Colonic mucosa (tissue), 4 donors: ENCODE measurements around the gene CREBRF. TPM values are rescaled to one million over a fixed set of nuclear protein-coding genes. Genes with fewer than 3 reads are reported as not detected.
"Not testable (repeated sequence)": the region's sequence is repeated elsewhere in the genome, so short reads cannot be mapped to it uniquely, and the experiment has no call there.

ENCODE experiments used
- DNase-seq: peaks from one replicate; pipeline ENCODE4 v3.0.0-alpha.2; 2020
- H3K27ac ChIP-seq: fragments of 200-600 bp; one replicate; pipeline ENCODE4 v1.8.0; 2021
- H3K27me3 ChIP-seq: fragments of 200-600 bp; one replicate; pipeline ENCODE4 v1.8.0; 2021
- H3K36me3 ChIP-seq: fragments of 200-600 bp; one replicate; pipeline ENCODE4 v1.8.0; 2021
- H3K4me1 ChIP-seq: fragments of 200-600 bp; one replicate; pipeline ENCODE4 v1.8.0; 2021; ENCODE audit warnings: mild to moderate bottlenecking
- H3K4me3 ChIP-seq: fragments of 200-600 bp; one replicate; pipeline ENCODE4 v1.8.0; 2021
- H3K9ac ChIP-seq, 2 donors: one replicate each; pipeline ENCODE4 v1.7.0; 2013; ENCODE audit warnings: control low read depth in 2 of 2, low read depth in 2 of 2, low read length in 2 of 2
- H3K9me3 ChIP-seq: fragments of 200-600 bp; one replicate; pipeline ENCODE4 v1.8.0; 2021
- CTCF ChIP-seq: fragments of 200-600 bp; IDR thresholded peaks from one replicate; pipeline ENCODE4 v1.8.0; 2022; ENCODE audit warnings: antibody characterized with exemption, mild to moderate bottlenecking
- intact Hi-C: fragments of 100-400 bp; cut with DNase I; formaldehyde crosslinking; loops from one replicate; pipeline ENCODE4 v1.14.1; 2022
- total RNA-seq, 2 donors: library from RNA; stranded (reverse); fragmentation: NEBNext Ultra II Directional in 1 of 2; extraction: Animal tissue kit (Norgen Biotek cat#: 25700) in 1 of 2; gene quantifications; one replicate each; pipeline ENCODE4 v1.2.1, GENCODE V29; 2021
- donor health status: healthy.
- donor health status: DM: no; HTN: no; CAD: no.
- donor health status: DM: no; HTN: no; CAD: no.

The CREBRF gene
- total RNA-seq, 2 donors from 2014 or later: 7.2 to 19.1 TPM

- no peaks in the 10 kb centered on the region for H3K36me3 ChIP-seq
- no peak overlapping the region for H3K9ac ChIP-seq
- no peaks in the 10 kb centered on the region for H3K27me3 ChIP-seq
- no peak overlapping the region for H3K27ac ChIP-seq
- no peak for DNase-seq
- H3K4me1 ChIP-seq: no peaks in the 10 kb centered on the region
- no peaks in the 10 kb centered on the region for H3K9me3 ChIP-seq
- TF ChIP-seq CTCF: no peak
- intact Hi-C loops: no loop called here
- H3K4me3 ChIP-seq: no peak overlapping the region
These were observed 19.1 kb downstream of the CREBRF start for GRCh38 chr5:173075137-173075843.

- Histone ChIP-seq H3K4me3 (no peak overlapping the region), H3K36me3 (no peaks in the 10 kb centered on the region), H3K27ac (no peak overlapping the region), H3K4me1 (no peaks in the 10 kb centered on the region), H3K9ac (no peak overlapping the region), H3K27me3 (no peaks in the 10 kb centered on the region), H3K9me3 (no peaks in the 10 kb centered on the region)
- no peak for DNase-seq
- no peak for TF ChIP-seq CTCF
- intact Hi-C loops: no loop called here
These were observed 19.8 kb downstream of the CREBRF start for GRCh38 chr5:173075970-173076369.

GRCh38 chr5:173076471-173076870 lies 20.3 kb downstream of the CREBRF start:
- intact Hi-C loops, H3K27ac ChIP-seq, DNase-seq, H3K4me3 ChIP-seq, H3K9ac ChIP-seq, H3K9me3 ChIP-seq, H3K4me1 ChIP-seq, H3K27me3 ChIP-seq, H3K36me3 ChIP-seq: not testable (repeated sequence)

- no peaks in the 10 kb centered on the region for H3K27me3 ChIP-seq
- H3K4me1 ChIP-seq: no peaks in the 10 kb centered on the region
- no peak for DNase-seq
- no peaks in the 10 kb centered on the region for H3K9me3 ChIP-seq
- no peak overlapping the region for H3K27ac ChIP-seq
- no peak overlapping the region for H3K4me3 ChIP-seq
- no peak for TF ChIP-seq CTCF
- H3K9ac ChIP-seq: no peak overlapping the region
- intact Hi-C loops: no loop called here
- H3K36me3 ChIP-seq: no peaks in the 10 kb centered on the region
These were observed 22.7 kb downstream of the CREBRF start for GRCh38 chr5:173078878-173079277.

- TF ChIP-seq CTCF: no peak
- no peaks in the 10 kb centered on the region for H3K9me3 ChIP-seq
- no peak overlapping the region for H3K27ac ChIP-seq
- no peak overlapping the region for H3K4me3 ChIP-seq
- no peaks in the 10 kb centered on the region for H3K27me3 ChIP-seq
- H3K4me1 ChIP-seq: no peaks in the 10 kb centered on the region
- H3K36me3 ChIP-seq: no peaks in the 10 kb centered on the region
- DNase-seq: no peak
- intact Hi-C loops: no loop called here
- no peak overlapping the region for H3K9ac ChIP-seq
These were observed 33.4 kb downstream of the CREBRF start for GRCh38 chr5:173089581-173089980.

- H3K36me3 ChIP-seq: no peaks in the 10 kb centered on the region
- no peak overlapping the region for H3K9ac ChIP-seq
- no peak overlapping the region for H3K27ac ChIP-seq
- H3K9me3 ChIP-seq: no peaks in the 10 kb centered on the region
- H3K4me3 ChIP-seq: no peak overlapping the region
- no peak for DNase-seq
- no peaks in the 10 kb centered on the region for H3K4me1 ChIP-seq
- no peaks in the 10 kb centered on the region for H3K27me3 ChIP-seq
- intact Hi-C loops: no loop called here
- no peak for TF ChIP-seq CTCF
These were observed 34.5 kb downstream of the CREBRF start for GRCh38 chr5:173090639-173091038.
